ENCODE measurements around the gene PRADC1.
"Not testable (repeated sequence)": the region's sequence is repeated elsewhere in the genome, so short reads cannot be mapped to it uniquely, and the experiment has no call there.

Gene PRADC1

GRCh38 chr2:73263540-73264331 lies 30.7 kb upstream of the PRADC1 start:
- no peak overlapping the region for H3K4me3 ChIP-seq (ENCODE audit: low read depth, low read length)
- no peak for DNase-seq (ENCODE audit: low read depth)
- TF ChIP-seq CTCF (IDR thresholded peaks at IDR 0.05; ENCODE audit: control insufficient read depth, extremely low read depth, insufficient read depth) = no peak

- DNase-seq (ENCODE audit: low read depth); H3K4me3 ChIP-seq (ENCODE audit: low read depth, low read length): not testable (repeated sequence)
Measured at GRCh38 chr2:73262691-73263429, 29.8 kb upstream of the PRADC1 start.

- H3K4me3 ChIP-seq (ENCODE audit: low read depth, low read length) = no peak overlapping the region
- no peak for TF ChIP-seq CTCF (IDR thresholded peaks at IDR 0.05; ENCODE audit: control insufficient read depth, extremely low read depth, insufficient read depth)
- DNase-seq (ENCODE audit: low read depth) = no peak
Measured at GRCh38 chr2:73262108-73262651, 29.1 kb upstream of the PRADC1 start.

- no peak for TF ChIP-seq CTCF (IDR thresholded peaks at IDR 0.05; ENCODE audit: control insufficient read depth, extremely low read depth, insufficient read depth)
- DNase-seq (ENCODE audit: low read depth) = no peak
- H3K4me3 ChIP-seq (ENCODE audit: low read depth, low read length) = no peak overlapping the region
Measured at GRCh38 chr2:73260338-73260984, 27.4 kb upstream of the PRADC1 start.

GRCh38 chr2:73259704-73260337 lies 26.8 kb upstream of the PRADC1 start:
- DNase-seq (ENCODE audit: low read depth) = no peak
- TF ChIP-seq CTCF (IDR thresholded peaks at IDR 0.05; ENCODE audit: control insufficient read depth, extremely low read depth, insufficient read depth) = no peak
- H3K4me3 ChIP-seq (ENCODE audit: low read depth, low read length) = no peak overlapping the region

GRCh38 chr2:73259276-73259675 lies 26.2 kb upstream of the PRADC1 start:
- no peak overlapping the region for H3K4me3 ChIP-seq (ENCODE audit: low read depth, low read length)
- no peak for DNase-seq (ENCODE audit: low read depth)
- TF ChIP-seq CTCF (IDR thresholded peaks at IDR 0.05; ENCODE audit: control insufficient read depth, extremely low read depth, insufficient read depth) = no peak

- no peak for DNase-seq (ENCODE audit: low read depth)
- no peak overlapping the region for H3K4me3 ChIP-seq (ENCODE audit: low read depth, low read length)
- TF ChIP-seq CTCF (IDR thresholded peaks at IDR 0.05; ENCODE audit: control insufficient read depth, extremely low read depth, insufficient read depth) = no peak
Measured at GRCh38 chr2:73258913-73259215, 25.8 kb upstream of the PRADC1 start.

All from LNCaP clone FGC (cell line).